ENCODE data around the gene SCN11A. TPM values are rescaled to one million over a fixed set of nuclear protein-coding genes. Genes with fewer than 3 reads are reported as not detected.

SCN11A gene
- total RNA-seq, 1 experiment from 2014 or later: not detected

DNA sequence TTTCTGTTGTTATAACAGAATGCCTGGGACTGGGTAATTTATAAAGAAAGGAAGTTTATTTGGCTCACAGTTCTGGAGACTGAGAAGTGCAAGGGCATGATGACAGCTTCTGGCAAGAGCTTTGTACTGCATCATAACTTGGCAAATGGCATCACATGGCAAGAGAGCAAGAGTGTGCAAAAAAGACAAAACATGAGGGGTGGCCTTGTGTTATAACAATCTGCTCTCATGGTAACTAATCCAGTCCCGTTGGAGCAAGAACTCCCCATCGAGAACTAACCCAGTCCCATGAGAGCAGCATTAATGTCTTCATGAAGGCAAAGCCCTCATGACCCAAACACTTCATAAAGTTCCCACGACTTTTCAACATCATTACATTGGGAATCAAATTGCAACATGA, 23.2 kb downstream of the SCN11A start:
- Histone ChIP-seq H3K4me3 (ENCODE audit: low read depth, low read length) (no peak overlapping the region), H3K36me3 (ENCODE audit: control insufficient read depth, insufficient read depth, low read length) (no peaks in the 10 kb centered on the region), H3K4me1 (no peaks in the 10 kb centered on the region; the same call in 1 of the 2 replicates), H3K9me3 (no peaks in the 10 kb centered on the region), H3K27me3 (replicated peaks; ENCODE audit: control insufficient read depth, insufficient read depth, low read length) (no peaks in the 10 kb centered on the region)
- POLR2A ChIA-PET: no interaction called here
- Mint-ChIP-seq H3K36me3 (ENCODE audit: insufficient read depth, unreplicated experiment) (no peaks in the 10 kb centered on the region), H3K9me3 (ENCODE audit: unreplicated experiment) (no peaks in the 10 kb centered on the region), H3K27me3 (ENCODE audit: insufficient read depth, unreplicated experiment) (peaks cover 10% of the 10 kb centered on the region), H3K4me1 (ENCODE audit: low read depth, unreplicated experiment) (no peaks in the 10 kb centered on the region), H3K4me3 (ENCODE audit: unreplicated experiment) (no peak overlapping the region), H3K27ac (ENCODE audit: unreplicated experiment) (no peak overlapping the region)
- CTCF ChIA-PET: no interaction called here
- TF ChIP-seq, protein P1, sequence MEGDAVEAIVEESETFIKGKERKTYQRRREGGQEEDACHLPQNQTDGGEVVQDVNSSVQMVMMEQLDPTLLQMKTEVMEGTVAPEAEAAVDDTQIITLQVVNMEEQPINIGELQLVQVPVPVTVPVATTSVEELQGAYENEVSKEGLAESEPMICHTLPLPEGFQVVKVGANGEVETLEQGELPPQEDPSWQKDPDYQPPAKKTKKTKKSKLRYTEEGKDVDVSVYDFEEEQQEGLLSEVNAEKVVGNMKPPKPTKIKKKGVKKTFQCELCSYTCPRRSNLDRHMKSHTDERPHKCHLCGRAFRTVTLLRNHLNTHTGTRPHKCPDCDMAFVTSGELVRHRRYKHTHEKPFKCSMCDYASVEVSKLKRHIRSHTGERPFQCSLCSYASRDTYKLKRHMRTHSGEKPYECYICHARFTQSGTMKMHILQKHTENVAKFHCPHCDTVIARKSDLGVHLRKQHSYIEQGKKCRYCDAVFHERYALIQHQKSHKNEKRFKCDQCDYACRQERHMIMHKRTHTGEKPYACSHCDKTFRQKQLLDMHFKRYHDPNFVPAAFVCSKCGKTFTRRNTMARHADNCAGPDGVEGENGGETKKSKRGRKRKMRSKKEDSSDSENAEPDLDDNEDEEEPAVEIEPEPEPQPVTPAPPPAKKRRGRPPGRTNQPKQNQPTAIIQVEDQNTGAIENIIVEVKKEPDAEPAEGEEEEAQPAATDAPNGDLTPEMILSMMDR (IDR thresholded peaks at IDR 0.05; ENCODE audit: insufficient read depth in 1 of 2, low read depth in 1 of 2, low read length in 1 of 2, severe bottlenecking in 1 of 2, unreplicated experiment in 1 of 2): no peak
- no peak for DNase-seq
- intact Hi-C loops (cut with micrococcal nuclease; ENCODE audit: unreplicated experiment): no loop called here
- BruUV-seq (replicated peaks): no TSS peak

DNA sequence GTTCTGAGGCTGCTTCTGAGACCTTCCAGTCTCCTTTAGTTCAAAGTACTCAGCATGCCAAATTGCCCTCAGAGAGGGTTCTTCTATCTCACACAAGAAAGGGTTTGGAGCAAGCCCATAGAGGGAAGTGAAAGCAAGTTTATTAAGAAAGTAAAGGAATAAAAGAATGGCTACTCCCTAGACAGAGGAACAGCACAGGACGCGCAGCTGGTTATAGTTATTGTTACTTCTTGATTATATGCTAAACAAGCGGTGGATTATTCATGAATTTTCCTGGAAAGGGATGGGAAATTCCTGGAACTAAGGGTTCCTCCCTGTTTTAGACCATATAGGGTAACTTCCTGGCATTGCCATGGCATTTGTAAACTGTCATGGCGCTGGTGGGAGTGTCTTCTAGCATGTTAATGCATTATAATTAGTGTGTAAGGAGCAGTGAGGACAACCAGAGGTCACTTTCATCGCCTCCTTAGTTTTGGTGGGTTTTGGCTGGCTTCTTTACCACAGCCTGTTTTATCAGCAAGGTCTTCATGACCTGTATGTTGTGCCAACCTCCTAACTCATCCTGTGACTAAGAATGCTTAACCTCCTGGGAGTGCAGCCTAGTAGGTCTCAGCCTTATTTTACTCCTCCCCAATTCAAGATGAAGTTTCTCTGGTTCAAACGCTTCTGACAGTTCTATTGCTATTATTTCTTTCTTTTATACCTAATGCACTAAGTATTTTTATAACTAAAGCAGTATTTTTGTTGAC, 26.3 kb downstream of the SCN11A start:
- CTCF ChIA-PET: no interaction called here
- H3K36me3 Mint-ChIP-seq (ENCODE audit: insufficient read depth, unreplicated experiment): no peaks in the 10 kb centered on the region

DNA sequence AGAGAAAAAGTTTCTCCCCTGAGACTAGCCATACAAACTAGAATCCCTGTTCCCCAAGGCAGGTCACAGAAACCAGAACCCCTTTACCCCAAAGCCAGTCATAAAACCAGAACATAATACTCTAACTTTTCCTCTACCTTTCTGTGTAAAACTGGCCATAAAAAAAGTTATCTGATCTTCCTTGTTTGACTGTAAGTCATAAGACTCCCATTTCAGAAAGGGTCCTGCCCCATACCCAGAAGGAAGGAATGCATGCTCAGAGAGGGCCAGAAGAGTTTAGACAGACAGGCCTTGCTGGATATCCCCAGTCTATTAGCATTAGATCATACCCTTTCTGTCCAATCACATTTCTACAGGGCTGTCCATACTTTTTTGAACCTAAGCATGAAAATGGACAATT, 27.2 kb downstream of the SCN11A start:
- ChIA-PET CTCF (no interaction called here), POLR2A (no interaction called here)
- intact Hi-C loops (cut with micrococcal nuclease; ENCODE audit: unreplicated experiment): no loop called here
- TF ChIP-seq, protein P1 (IDR thresholded peaks at IDR 0.05; ENCODE audit: insufficient read depth in 1 of 2, low read depth in 1 of 2, low read length in 1 of 2, severe bottlenecking in 1 of 2, unreplicated experiment in 1 of 2): no peak
- Histone ChIP-seq H3K27me3 (replicated peaks; ENCODE audit: control insufficient read depth, insufficient read depth, low read length) (no peaks in the 10 kb centered on the region), H3K36me3 (ENCODE audit: control insufficient read depth, insufficient read depth, low read length) (no peaks in the 10 kb centered on the region), H3K9me3 (no peaks in the 10 kb centered on the region), H3K4me3 (ENCODE audit: low read depth, low read length) (no peak overlapping the region), H3K4me1 (peaks cover 10% of the 10 kb centered on the region)
- no peak overlapping the region for H3K27ac Mint-ChIP-seq (ENCODE audit: unreplicated experiment)
- no peak for DNase-seq
- no TSS peak for BruUV-seq (replicated peaks)
- H3K36me3 Mint-ChIP-seq (ENCODE audit: insufficient read depth, unreplicated experiment): no peaks in the 10 kb centered on the region
- H3K4me3 Mint-ChIP-seq (ENCODE audit: unreplicated experiment): no peak overlapping the region
- no peaks in the 10 kb centered on the region for H3K9me3 Mint-ChIP-seq (ENCODE audit: unreplicated experiment)
- H3K4me1 Mint-ChIP-seq (ENCODE audit: low read depth, unreplicated experiment): peaks cover 15% of the 10 kb centered on the region
- peaks cover 10% of the 10 kb centered on the region for H3K27me3 Mint-ChIP-seq (ENCODE audit: insufficient read depth, unreplicated experiment)

More for the DNA sequence above, 26.3 kb downstream of the SCN11A start:
- no peaks in the 10 kb centered on the region for H3K9me3 ChIP-seq
- TF ChIP-seq, protein P1 (IDR thresholded peaks at IDR 0.05; ENCODE audit: insufficient read depth in 1 of 2, low read depth in 1 of 2, low read length in 1 of 2, severe bottlenecking in 1 of 2, unreplicated experiment in 1 of 2): no peak
- H3K4me3 Mint-ChIP-seq (ENCODE audit: unreplicated experiment): no peak overlapping the region
- no peaks in the 10 kb centered on the region for H3K27me3 ChIP-seq (replicated peaks; ENCODE audit: control insufficient read depth, insufficient read depth, low read length)
- no peaks in the 10 kb centered on the region for H3K36me3 ChIP-seq (ENCODE audit: control insufficient read depth, insufficient read depth, low read length)
- no peak overlapping the region for H3K4me3 ChIP-seq (ENCODE audit: low read depth, low read length)
- H3K27me3 Mint-ChIP-seq (ENCODE audit: insufficient read depth, unreplicated experiment): peaks cover 10% of the 10 kb centered on the region
- no peaks in the 10 kb centered on the region for H3K9me3 Mint-ChIP-seq (ENCODE audit: unreplicated experiment)
- no TSS peak for BruUV-seq (replicated peaks)
- no peak for DNase-seq
- no peak overlapping the region for H3K27ac Mint-ChIP-seq (ENCODE audit: unreplicated experiment)
- POLR2A ChIA-PET: no interaction called here
- intact Hi-C loops (cut with micrococcal nuclease; ENCODE audit: unreplicated experiment): no loop called here
- H3K4me1 ChIP-seq: peaks cover 10% of the 10 kb centered on the region
- peaks cover 14% of the 10 kb centered on the region for H3K4me1 Mint-ChIP-seq (ENCODE audit: low read depth, unreplicated experiment)
